GM12873 (cell line): ENCODE data around the gene TNP2.

ENCODE experiments used
- CTCF ChIP-seq: IDR thresholded peaks from 2 replicates; pipeline ENCODE4 v1.5.1; 2012; ENCODE audit warnings: low read depth, mild to moderate bottlenecking, moderate library complexity, low read length, control low read depth; ENCODE audit not compliant: insufficient read depth; ENCODE audit errors: missing control alignments

Gene TNP2

GRCh38 chr16:11272921-11273720 is 4.0 kb upstream of the TNP2 start, which contains the start of gene PRM3:
TSS of gene PRM3 (minus strand) at chr16:11273629. CDS start at chr16:11273595, 34 bp downstream.
- TF ChIP-seq CTCF = no peak

GRCh38 chr16:11272484-11272883 is 3.4 kb upstream of the TNP2 start:
- TF ChIP-seq CTCF = no peak

- TF ChIP-seq CTCF = no peak
Measured at GRCh38 chr16:11271610-11272009, 2.5 kb upstream of the TNP2 start.

GRCh38 chr16:11270602-11271162 is 1.6 kb upstream of the TNP2 start:
- no peak for TF ChIP-seq CTCF

- TF ChIP-seq CTCF = no peak
Measured at GRCh38 chr16:11265124-11265523, 4.0 kb downstream of the TNP2 start.

- TF ChIP-seq CTCF = no peak
Measured at GRCh38 chr16:11264155-11264832, 4.8 kb downstream of the TNP2 start.

GRCh38 chr16:11263737-11264136 is 5.4 kb downstream of the TNP2 start:
- TF ChIP-seq CTCF = no peak
